NB4 (cell line): ENCODE data around the gene POTEG.
"Not testable (repeated sequence)": the region's sequence is repeated elsewhere in the genome, so short reads cannot be mapped to it uniquely, and the experiment has no call there.

ENCODE experiments used
- MYC ChIP-seq: IDR thresholded peaks from 2 replicates; pipeline ENCODE4 v1.6.1; 2011; ENCODE audit warnings: low read depth, low read length
- POLR2A ChIP-seq: IDR thresholded peaks from 2 replicates; pipeline ENCODE4 v1.6.1; 2011; ENCODE audit warnings: mild to moderate bottlenecking; ENCODE audit not compliant: insufficient read length; ENCODE audit errors: extremely low read depth
- TF ChIP-seq, protein P1 (sequence below): IDR thresholded peaks from one replicate; pipeline ENCODE4 v1.5.1; 2012; ENCODE audit warnings: low read depth, low read length
- TF ChIP-seq, protein P2 (sequence below): IDR thresholded peaks from 2 replicates; pipeline ENCODE4 v1.6.1; 2011; ENCODE audit warnings: low read depth, low read length

DNA sequence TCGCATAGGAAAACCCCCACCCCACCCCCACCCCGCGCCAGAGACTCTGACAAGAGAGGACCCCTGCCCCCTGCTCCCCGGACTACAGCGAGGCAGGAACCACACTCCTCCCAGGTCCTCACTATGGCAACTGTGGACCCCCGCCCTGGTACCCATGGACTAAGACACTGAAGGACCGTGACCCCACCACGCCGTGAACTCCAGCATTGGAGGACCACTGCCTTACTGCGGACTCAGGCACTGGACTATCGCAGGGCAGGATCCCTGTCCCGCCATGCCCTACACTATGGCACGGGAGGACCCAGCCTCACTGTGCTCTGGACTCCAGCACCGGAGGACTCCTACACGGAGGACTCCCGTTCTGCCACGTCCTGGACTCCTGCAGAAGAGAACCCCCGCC lies 71.8 kb downstream of the POTEG start:
- TF ChIP-seq POLR2A, MYC: not testable (repeated sequence)
- TF ChIP-seq, protein P1, sequence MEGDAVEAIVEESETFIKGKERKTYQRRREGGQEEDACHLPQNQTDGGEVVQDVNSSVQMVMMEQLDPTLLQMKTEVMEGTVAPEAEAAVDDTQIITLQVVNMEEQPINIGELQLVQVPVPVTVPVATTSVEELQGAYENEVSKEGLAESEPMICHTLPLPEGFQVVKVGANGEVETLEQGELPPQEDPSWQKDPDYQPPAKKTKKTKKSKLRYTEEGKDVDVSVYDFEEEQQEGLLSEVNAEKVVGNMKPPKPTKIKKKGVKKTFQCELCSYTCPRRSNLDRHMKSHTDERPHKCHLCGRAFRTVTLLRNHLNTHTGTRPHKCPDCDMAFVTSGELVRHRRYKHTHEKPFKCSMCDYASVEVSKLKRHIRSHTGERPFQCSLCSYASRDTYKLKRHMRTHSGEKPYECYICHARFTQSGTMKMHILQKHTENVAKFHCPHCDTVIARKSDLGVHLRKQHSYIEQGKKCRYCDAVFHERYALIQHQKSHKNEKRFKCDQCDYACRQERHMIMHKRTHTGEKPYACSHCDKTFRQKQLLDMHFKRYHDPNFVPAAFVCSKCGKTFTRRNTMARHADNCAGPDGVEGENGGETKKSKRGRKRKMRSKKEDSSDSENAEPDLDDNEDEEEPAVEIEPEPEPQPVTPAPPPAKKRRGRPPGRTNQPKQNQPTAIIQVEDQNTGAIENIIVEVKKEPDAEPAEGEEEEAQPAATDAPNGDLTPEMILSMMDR: not testable (repeated sequence)
- TF ChIP-seq, protein P2, sequence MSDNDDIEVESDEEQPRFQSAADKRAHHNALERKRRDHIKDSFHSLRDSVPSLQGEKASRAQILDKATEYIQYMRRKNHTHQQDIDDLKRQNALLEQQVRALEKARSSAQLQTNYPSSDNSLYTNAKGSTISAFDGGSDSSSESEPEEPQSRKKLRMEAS: not testable (repeated sequence)
